Esophagus squamous epithelium (tissue), 4 donors: ENCODE measurements around the gene RPH3AL.

ENCODE experiments used
- POLR2A ChIP-seq, 4 donors: fragments of 450-650 bp; IDR thresholded peaks; one replicate each; pipeline ENCODE4 v1.6.1; 2017; ENCODE audit warnings: antibody characterized with exemption in 4 of 4, mild to moderate bottlenecking in 4 of 4, moderate library complexity in 3 of 4
- TF ChIP-seq, protein P1 (sequence below), 6 experiments: fragments of 450-650 bp in 4 of 6; fragments of 200-600 bp in 2 of 6; sonication (generic) in 2 of 6; IDR thresholded peaks; one replicate each; pipeline ENCODE4 v1.5.1; 2016 to 2019; ENCODE audit warnings: antibody characterized with exemption in 6 of 6, mild to moderate bottlenecking in 4 of 6, moderate library complexity in 4 of 6

DNA sequence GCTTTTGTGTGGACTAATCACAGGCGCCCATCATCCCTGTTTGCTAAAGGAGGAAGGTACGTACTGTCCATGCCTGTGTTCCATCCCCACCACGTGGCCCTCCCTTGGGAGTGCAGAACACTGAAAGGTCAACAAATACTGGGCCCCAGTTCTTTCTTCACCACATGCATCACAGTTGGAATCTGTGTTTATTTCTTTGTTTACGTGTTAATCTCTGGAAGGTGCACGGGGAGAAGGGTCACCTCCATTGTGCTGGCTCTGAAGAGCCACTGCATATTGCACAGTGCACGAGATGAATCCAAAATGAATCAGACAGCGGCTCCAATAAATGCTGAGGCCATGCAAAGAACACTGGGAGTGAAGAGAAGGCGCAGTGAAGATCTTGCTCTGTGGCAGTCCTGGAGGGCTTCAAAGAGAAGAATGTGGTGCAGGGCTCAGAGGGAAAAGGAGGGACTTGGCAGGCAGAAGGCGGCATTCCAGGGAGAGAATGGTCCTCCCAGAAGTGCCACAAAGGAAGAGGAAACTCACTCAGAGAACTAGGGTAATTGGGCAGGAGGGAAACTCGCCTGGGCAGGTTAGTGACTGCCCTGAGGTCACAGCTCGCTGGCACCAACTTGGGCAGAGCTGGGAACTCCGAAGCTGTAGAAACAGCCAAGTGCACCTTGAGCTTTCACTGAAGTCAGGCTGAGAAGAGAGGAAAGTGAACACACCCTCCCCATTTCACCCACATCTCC is 3.7 kb downstream of the RPH3AL start:
- TF ChIP-seq, protein P1, sequence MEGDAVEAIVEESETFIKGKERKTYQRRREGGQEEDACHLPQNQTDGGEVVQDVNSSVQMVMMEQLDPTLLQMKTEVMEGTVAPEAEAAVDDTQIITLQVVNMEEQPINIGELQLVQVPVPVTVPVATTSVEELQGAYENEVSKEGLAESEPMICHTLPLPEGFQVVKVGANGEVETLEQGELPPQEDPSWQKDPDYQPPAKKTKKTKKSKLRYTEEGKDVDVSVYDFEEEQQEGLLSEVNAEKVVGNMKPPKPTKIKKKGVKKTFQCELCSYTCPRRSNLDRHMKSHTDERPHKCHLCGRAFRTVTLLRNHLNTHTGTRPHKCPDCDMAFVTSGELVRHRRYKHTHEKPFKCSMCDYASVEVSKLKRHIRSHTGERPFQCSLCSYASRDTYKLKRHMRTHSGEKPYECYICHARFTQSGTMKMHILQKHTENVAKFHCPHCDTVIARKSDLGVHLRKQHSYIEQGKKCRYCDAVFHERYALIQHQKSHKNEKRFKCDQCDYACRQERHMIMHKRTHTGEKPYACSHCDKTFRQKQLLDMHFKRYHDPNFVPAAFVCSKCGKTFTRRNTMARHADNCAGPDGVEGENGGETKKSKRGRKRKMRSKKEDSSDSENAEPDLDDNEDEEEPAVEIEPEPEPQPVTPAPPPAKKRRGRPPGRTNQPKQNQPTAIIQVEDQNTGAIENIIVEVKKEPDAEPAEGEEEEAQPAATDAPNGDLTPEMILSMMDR (IDR thresholded peaks at IDR 0.05), result no peak
- TF ChIP-seq POLR2A (IDR thresholded peaks at IDR 0.05), result no peak
